ENCODE measurements around the gene RTCA. TPM values are rescaled to one million over a fixed set of nuclear protein-coding genes. Genes with fewer than 3 reads are reported as not detected.

RTCA gene
- total RNA-seq, 1 experiment from 2014 or later, result 33.6 TPM

GRCh38 chr1:100231721-100232120, 34.3 kb upstream of the RTCA start:
- no peak overlapping the region for H4K8ac ChIP-seq (replicated peaks; ENCODE audit: insufficient read length, low read depth, low read length)
- H3K4me2 ChIP-seq (ENCODE audit: insufficient read depth, insufficient read length, low read length), result no peak overlapping the region
- H3K79me1 ChIP-seq (ENCODE audit: insufficient read depth, low read depth, low read length, poor library complexity, severe bottlenecking), result no peaks in the 10 kb centered on the region
- no peak overlapping the region for H4K5ac ChIP-seq (ENCODE audit: insufficient read length, low read depth, low read length)
- no peaks in the 10 kb centered on the region for H3K23me2 ChIP-seq (ENCODE audit: insufficient read length, low read depth, low read length, poor library complexity, severe bottlenecking)
- Mint-ChIP-seq H3K27me3 (ENCODE audit: low read depth) (no peaks in the 10 kb centered on the region), H3K36me3 (ENCODE audit: insufficient read depth in 1 of 3, low read depth in 3 of 3) (peaks cover 7 to 61% (median 50%) of the 10 kb centered on the region in 3 experiments; a peak in 6 of 7 replicates), H3K4me1 (peaks cover 0 to 3% of the 10 kb centered on the region in 2 experiments; a peak in 2 of 4 replicates), H3K4me3 (no peak overlapping the region), H3K27ac (0 out of 7 replicates have a peak overlapping the region, but pooled peaks of 1 of the 3 experiments have one; percentile 46), H3K9me3 (no peaks in the 10 kb centered on the region)
- H2BK20ac ChIP-seq (ENCODE audit: low read depth, low read length, poor library complexity, severe bottlenecking), result no peak overlapping the region
- no peak overlapping the region for H3K4ac ChIP-seq (ENCODE audit: low read depth, low read length)
- no peak for TF ChIP-seq CTCF (conservative IDR thresholded peaks at IDR 0.05)
- H4K91ac ChIP-seq (ENCODE audit: insufficient read length, low read depth, low read length), result no peak overlapping the region
- H4K20me1 ChIP-seq (ENCODE audit: control insufficient read depth, insufficient read depth, insufficient read length), result no peaks in the 10 kb centered on the region
- H2BK15ac ChIP-seq (ENCODE audit: low read depth, low read length), result no peak overlapping the region
- no peaks in the 10 kb centered on the region for H3K9me3 ChIP-seq (ENCODE audit: control insufficient read depth, low read depth, low read length)
- no peak overlapping the region for H2BK120ac ChIP-seq (ENCODE audit: low read depth, low read length, poor library complexity, severe bottlenecking)
- no CpG with 5 or more reads among the region's 2 CpGs for whole genome bisulfite sequencing (ENCODE audit: extremely low coverage, insufficient read length, low lambda C conversion rate)
- no peaks in the 10 kb centered on the region for H3K4me1 ChIP-seq (ENCODE audit: insufficient read depth, low read length)
- no peak overlapping the region for H2BK5ac ChIP-seq (ENCODE audit: insufficient read length, low read length)
- H2AFZ ChIP-seq (ENCODE audit: low read length), result no peak overlapping the region
- no peak overlapping the region for H2AK5ac ChIP-seq (ENCODE audit: insufficient read length, low read length)
- no peak overlapping the region for H3K9ac ChIP-seq (ENCODE audit: extremely low read depth, insufficient read length, low read length)
- H3K23ac ChIP-seq (ENCODE audit: insufficient read length, low read depth, low read length), result no peak overlapping the region
- no peak overlapping the region for H3K27ac ChIP-seq (ENCODE audit: insufficient read length, low read depth, low read length)
- H3K18ac ChIP-seq (ENCODE audit: insufficient read length, low read depth, low read length), result no peak overlapping the region
- H3K56ac ChIP-seq (ENCODE audit: insufficient read length, low read depth, low read length), result no peak overlapping the region
- no peak overlapping the region for H3K14ac ChIP-seq (ENCODE audit: insufficient read depth, low read length)
- no peak overlapping the region for H2BK12ac ChIP-seq (ENCODE audit: insufficient read length, low read depth, low read length)
- H3K79me2 ChIP-seq (ENCODE audit: insufficient read depth, low read length), result no peaks in the 10 kb centered on the region
- H3K27me3 ChIP-seq (ENCODE audit: insufficient read depth, low read length), result no peaks in the 10 kb centered on the region
- no peak for DNase-seq
- H3T11ph ChIP-seq (ENCODE audit: low read length), result no peak overlapping the region
